HG03469 (cell line): ENCODE results near the gene RUVBL2.
"Not testable (repeated sequence)": the region's sequence is repeated elsewhere in the genome, so short reads cannot be mapped to it uniquely, and the experiment has no call there.

ENCODE experiments used
- ATAC-seq: cut with Tn5 transposase; IDR thresholded peaks from one replicate; pipeline ENCODE4 v1.9.1; 2021; ENCODE audit warnings: mild to moderate bottlenecking, moderate library complexity, moderate number of reproducible peaks; ENCODE audit not compliant: unreplicated experiment

The RUVBL2 gene

GRCh38 chr19:49016067-49016839, 22.6 kb downstream of the RUVBL2 start:
- no peak for ATAC-seq

- no peak for ATAC-seq
Measured at GRCh38 chr19:49017041-49017665, 23.5 kb downstream of the RUVBL2 start, which contains the start of gene LHB. LHB (minus strand) TSS chr19:49017091; CDS start chr19:49017081, 10 bp downstream.

GRCh38 chr19:49017666-49018351, 24.1 kb downstream of the RUVBL2 start:
- ATAC-seq, result no peak

- ATAC-seq, result not testable (repeated sequence)
Measured at GRCh38 chr19:49018388-49019241, 24.9 kb downstream of the RUVBL2 start.

GRCh38 chr19:49019242-49019932, 25.7 kb downstream of the RUVBL2 start:
- ATAC-seq, result no peak

- ATAC-seq, result no peak
Measured at GRCh38 chr19:49020342-49020741, 26.7 kb downstream of the RUVBL2 start.

- no peak for ATAC-seq
Measured at GRCh38 chr19:49020931-49021895, 27.5 kb downstream of the RUVBL2 start.

GRCh38 chr19:49022116-49022515, 28.4 kb downstream of the RUVBL2 start:
- ATAC-seq, result no peak

GRCh38 chr19:49024233-49024632, 30.5 kb downstream of the RUVBL2 start, which contains the start of gene CGB3:
CGB3 (minus strand) TSS chr19:49024333; CDS start chr19:49023971, 362 bp downstream.
- ATAC-seq, result not testable (repeated sequence)

- ATAC-seq, result not testable (repeated sequence)
Measured at GRCh38 chr19:49025088-49025487, 31.4 kb downstream of the RUVBL2 start.

- ATAC-seq, result not testable (repeated sequence)
Measured at GRCh38 chr19:49025599-49025998, 31.9 kb downstream of the RUVBL2 start.

- ATAC-seq, result not testable (repeated sequence)
Measured at GRCh38 chr19:49028686-49029085, 35.0 kb downstream of the RUVBL2 start.

- ATAC-seq, result not testable (repeated sequence)
Measured at GRCh38 chr19:49029749-49030148, 36.1 kb downstream of the RUVBL2 start.

- not testable (repeated sequence) for ATAC-seq
Measured at GRCh38 chr19:49030323-49030722, 36.6 kb downstream of the RUVBL2 start.

- not testable (repeated sequence) for ATAC-seq
Measured at GRCh38 chr19:49031642-49032301, 38.1 kb downstream of the RUVBL2 start, which contains the start of gene CGB2. CGB2 (plus strand) TSS chr19:49031890; CDS start chr19:49032096, 206 bp downstream.

GRCh38 chr19:49036815-49037214, 43.1 kb downstream of the RUVBL2 start, which contains the start of gene CGB1:
CGB1 (minus strand) TSS chr19:49036895; CDS start chr19:49036711, 184 bp downstream.
- ATAC-seq, result not testable (repeated sequence)

- not testable (repeated sequence) for ATAC-seq
Measured at GRCh38 chr19:49038111-49038510, 44.4 kb downstream of the RUVBL2 start.
